ENCODE measurements around the gene PPARD.

PPARD gene

GRCh38 chr6:35359744-35360348 lies 17.5 kb downstream of the PPARD start:
- TF ChIP-seq YY1 (IDR thresholded peaks at IDR 0.05; ENCODE audit: low read depth) (peak; percentile 80; the same call in 1 of the 2 replicates), TEAD4 (IDR thresholded peaks at IDR 0.05) (peak; percentile 91), CREB1 (IDR thresholded peaks at IDR 0.05; ENCODE audit: low read depth) (0 out of 2 replicates have a peak, but pooled peaks have one; percentile 27), CEBPB (IDR thresholded peaks at IDR 0.05) (peak; percentile 69), USF1 (IDR thresholded peaks at IDR 0.05) (peak; percentile 35; the same call in 1 of the 2 replicates), FOXM1 (IDR thresholded peaks at IDR 0.05; ENCODE audit: borderline replicate concordance, low read depth) (peak; percentile 83), TCF12 (IDR thresholded peaks at IDR 0.05; ENCODE audit: low read depth) (peak; percentile 97), RAD21 (IDR thresholded peaks at IDR 0.05; ENCODE audit: low read depth) (peak; percentile 31), NFIC (IDR thresholded peaks at IDR 0.05) (peak; percentile 100), EGR1 (IDR thresholded peaks at IDR 0.05) (no peak), EP300 (IDR thresholded peaks at IDR 0.05; ENCODE audit: borderline replicate concordance) (peak; percentile 93), REST (IDR thresholded peaks at IDR 0.05; ENCODE audit: low read depth) (no peak), ZBTB7A (IDR thresholded peaks at IDR 0.05; ENCODE audit: low read depth) (no peak), MAX (IDR thresholded peaks at IDR 0.05) (peak; percentile 37; the same call in 1 of the 2 replicates), TAF1 (IDR thresholded peaks at IDR 0.05; ENCODE audit: low read depth) (no peak; the same call in 1 of the 2 replicates)

GRCh38 chr6:35360349-35361138 lies 18.2 kb downstream of the PPARD start:
- TF ChIP-seq EP300 (IDR thresholded peaks at IDR 0.05; ENCODE audit: borderline replicate concordance) (peak; percentile 82), EGR1 (IDR thresholded peaks at IDR 0.05) (no peak), ZBTB7A (IDR thresholded peaks at IDR 0.05; ENCODE audit: low read depth) (no peak), MAX (IDR thresholded peaks at IDR 0.05) (peak; percentile 36; the same call in 1 of the 2 replicates), REST (IDR thresholded peaks at IDR 0.05; ENCODE audit: low read depth) (no peak), FOXM1 (IDR thresholded peaks at IDR 0.05; ENCODE audit: borderline replicate concordance, low read depth) (no peak; the same call in 1 of the 2 replicates), CREB1 (IDR thresholded peaks at IDR 0.05; ENCODE audit: low read depth) (peak; percentile 53; the same call in 1 of the 2 replicates), TEAD4 (IDR thresholded peaks at IDR 0.05) (peak; percentile 94), YY1 (IDR thresholded peaks at IDR 0.05; ENCODE audit: low read depth) (peak; percentile 60), USF1 (IDR thresholded peaks at IDR 0.05) (no peak), TAF1 (IDR thresholded peaks at IDR 0.05; ENCODE audit: low read depth) (no peak), TCF12 (IDR thresholded peaks at IDR 0.05; ENCODE audit: low read depth) (no peak), CEBPB (IDR thresholded peaks at IDR 0.05) (peak; percentile 98), RAD21 (IDR thresholded peaks at IDR 0.05; ENCODE audit: low read depth) (peak; percentile 25; the same call in 1 of the 2 replicates), NFIC (IDR thresholded peaks at IDR 0.05) (peak; percentile 81)

- 0 out of 2 replicates have a peak, but pooled peaks have one; percentile 42 for TF ChIP-seq REST (IDR thresholded peaks at IDR 0.05; ENCODE audit: low read depth)
- TF ChIP-seq TCF12 (IDR thresholded peaks at IDR 0.05; ENCODE audit: low read depth) = no peak
These were observed 19.8 kb downstream of the PPARD start for GRCh38 chr6:35362200-35362599.
